ENCODE results near the gene C1RL.

Gene C1RL

GRCh38 chr12:7137908-7138307 is 28.9 kb upstream of the C1RL start:
- DNase-seq (ENCODE audit: low read depth), result no peak

DNA sequence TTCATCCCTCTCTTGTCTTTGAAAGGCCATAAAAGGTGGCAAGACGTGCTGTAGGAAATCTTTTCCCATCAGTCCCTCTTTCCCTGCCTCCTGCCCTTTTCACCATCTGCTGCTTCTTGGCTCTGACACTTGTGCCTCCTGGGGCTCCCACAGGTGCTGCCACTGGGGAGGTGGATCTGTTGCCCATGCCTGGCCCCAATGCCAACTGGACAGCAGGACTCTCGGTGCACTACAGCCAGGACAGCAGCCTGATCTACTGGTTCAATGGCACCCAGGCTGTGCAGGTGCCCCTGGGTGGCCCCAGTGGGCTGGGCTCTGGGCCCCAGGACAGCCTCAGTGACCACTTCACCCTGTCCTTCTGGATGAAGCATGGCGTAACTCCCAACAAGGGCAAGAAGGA is 27.7 kb upstream of the C1RL start:
- no peak for DNase-seq (ENCODE audit: low read depth)

DNA sequence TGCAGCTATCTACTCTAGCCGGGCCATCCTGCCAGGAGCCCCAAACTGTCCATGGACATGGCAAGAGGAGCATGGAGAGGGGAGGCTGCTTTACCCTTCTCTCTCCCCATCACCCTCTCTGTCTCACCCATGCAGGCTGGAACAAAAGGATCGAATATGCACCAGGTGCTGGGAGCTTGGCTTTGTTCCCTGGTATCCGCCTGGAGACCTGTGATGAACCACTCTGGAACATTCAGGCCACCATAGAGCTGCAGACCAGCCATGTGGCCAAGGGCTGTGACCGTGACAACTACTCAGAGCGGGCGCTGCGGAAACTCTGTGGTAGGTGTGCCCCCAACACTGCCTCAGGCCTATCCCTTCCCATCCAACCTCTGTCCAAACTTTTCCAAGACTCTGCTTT is 27.1 kb upstream of the C1RL start:
- no peak for DNase-seq (ENCODE audit: low read depth)

DNA sequence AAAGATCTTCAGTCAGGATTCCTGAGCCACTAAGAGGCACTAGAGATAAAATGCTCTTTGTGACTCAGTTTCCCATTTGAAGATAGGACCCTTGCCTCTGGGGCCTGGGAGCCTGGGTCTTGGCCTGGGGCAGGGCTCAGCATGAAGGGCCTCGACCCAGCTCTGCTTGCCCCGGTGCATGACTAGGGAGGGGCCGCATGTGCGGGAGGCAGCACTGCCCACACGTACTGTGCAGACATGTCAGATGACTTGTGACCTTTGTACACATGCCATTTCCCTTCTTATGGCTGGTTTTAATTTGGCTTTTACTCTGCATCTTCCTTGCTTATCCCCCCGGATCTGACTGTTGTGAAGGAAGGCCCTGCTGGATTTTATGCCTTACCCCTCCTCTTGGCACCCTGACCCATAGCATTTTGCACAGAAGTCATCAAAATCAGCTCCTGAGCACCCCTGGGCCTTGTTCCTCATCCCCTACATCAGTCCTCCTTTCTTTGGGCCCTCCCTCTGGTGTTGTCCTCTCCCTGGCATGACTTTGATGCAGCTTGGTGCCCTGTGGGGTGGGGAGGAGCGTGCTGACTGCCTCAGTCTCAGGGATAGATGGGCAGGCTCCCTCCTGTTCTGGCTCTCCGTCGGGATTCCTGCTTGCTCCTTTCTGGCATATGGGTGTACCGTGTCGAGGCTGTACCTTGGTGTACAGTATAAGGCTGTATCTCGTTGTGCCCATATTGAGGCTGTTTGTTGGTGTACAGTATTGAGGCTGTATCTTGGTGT is 25.6 kb upstream of the C1RL start:
- DNase-seq (ENCODE audit: low read depth), result no peak

DNA sequence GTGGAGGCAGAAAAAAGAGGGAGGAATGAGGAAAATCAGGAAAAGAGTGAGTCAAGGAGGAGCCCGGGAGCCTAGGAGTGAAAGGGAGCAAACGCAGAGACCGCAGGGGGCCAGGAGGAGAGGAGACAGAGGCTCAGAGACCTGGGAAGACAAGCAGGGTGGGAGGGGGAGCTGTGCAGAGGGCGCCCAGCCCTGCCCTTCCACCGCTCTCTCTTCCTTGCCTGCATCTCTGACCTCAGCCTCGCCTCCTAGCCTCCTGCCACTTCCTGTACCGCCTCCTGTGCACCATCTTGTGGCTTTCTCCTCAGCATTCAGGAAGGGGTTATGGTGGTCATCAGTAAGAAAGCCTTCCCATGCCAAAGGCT is 22.5 kb upstream of the C1RL start:
- no peak for DNase-seq (ENCODE audit: low read depth)

DNA sequence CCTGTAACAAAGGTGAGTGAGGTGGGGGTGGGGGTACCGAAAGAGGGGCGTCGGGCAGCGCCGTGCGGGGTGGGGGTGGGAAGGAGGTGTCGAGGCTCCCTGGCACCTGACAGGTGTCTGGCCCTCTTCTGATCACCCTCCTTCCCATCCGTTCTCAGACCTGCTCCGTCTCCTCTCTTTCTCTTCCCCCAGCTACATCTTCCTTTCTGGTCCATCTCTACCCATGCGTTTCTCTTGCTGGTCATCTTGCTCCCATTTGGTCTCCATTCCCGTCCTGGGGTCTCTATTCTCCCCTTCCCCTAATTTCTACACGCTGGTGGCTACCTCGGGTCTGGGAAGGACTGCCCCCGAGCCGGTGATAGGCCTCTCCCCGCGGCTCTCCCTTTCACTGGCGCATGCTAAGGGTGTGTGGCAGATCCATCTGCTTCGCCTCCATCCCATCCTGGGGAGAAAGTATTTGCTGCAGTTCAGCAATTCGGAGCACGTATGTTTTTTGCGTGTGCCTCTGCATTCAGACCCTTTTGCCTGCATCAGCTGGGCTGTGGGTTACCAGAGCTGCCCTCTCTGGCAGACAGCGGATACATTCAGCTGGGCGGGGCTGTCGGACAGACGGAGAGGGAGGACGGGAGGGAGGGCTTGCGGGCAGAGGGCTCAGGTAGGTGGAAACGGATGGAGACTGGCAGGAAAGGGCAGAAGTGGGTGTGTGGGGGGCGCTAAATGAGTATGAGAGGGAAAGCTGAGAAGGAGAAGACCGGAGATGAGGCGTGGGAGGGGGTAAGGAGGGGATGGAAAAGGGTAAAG is 21.9 kb upstream of the C1RL start:
- no peak for DNase-seq (ENCODE audit: low read depth)

- peak; percentile 86 for DNase-seq (ENCODE audit: low read depth)
Measured at GRCh38 chr12:7129872-7130691, 21.1 kb upstream of the C1RL start, which contains the start of gene CLSTN3. TSS of gene CLSTN3 (plus strand) at chr12:7130371. CDS start at chr12:7130649, 278 bp downstream.

DNA sequence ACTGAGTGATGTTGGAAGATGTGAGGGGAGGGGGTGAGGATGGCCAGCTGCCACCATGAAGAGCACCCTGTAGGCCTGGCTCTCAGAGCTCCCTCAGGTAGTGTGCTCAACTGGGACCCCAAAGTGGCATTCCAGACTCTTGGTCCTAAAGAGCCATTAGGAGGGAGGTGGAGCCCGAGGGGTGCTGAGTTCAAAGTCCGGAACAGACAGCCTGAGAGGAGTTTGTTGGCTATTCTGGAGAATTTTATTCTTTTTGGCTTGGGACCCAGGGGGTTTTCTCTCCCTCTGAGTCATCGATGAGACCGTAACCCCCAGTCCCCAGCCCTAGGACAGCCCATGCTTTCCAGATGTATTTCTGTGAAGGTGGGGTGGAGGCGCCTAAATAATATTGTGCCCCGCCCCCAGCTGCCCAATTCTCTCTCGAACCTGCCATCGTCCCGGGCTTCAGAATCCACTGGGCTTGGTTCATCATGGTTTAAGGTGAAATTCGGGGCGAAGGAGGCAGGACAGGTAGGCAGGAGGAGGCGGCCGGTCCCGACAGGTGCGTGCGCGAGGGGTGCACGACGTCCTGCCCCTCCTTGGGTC is 20.4 kb upstream of the C1RL start:
- no peak for DNase-seq (ENCODE audit: low read depth)

- no peak for DNase-seq (ENCODE audit: low read depth)
Measured at GRCh38 chr12:7128681-7129286, 19.8 kb upstream of the C1RL start, which contains the start of gene RBP5. TSS of gene RBP5 (minus strand) at chr12:7128889. CDS start at chr12:7128775, 114 bp downstream.

GRCh38 chr12:7127916-7128626 is 19.1 kb upstream of the C1RL start:
- no peak for DNase-seq (ENCODE audit: low read depth)

DNA sequence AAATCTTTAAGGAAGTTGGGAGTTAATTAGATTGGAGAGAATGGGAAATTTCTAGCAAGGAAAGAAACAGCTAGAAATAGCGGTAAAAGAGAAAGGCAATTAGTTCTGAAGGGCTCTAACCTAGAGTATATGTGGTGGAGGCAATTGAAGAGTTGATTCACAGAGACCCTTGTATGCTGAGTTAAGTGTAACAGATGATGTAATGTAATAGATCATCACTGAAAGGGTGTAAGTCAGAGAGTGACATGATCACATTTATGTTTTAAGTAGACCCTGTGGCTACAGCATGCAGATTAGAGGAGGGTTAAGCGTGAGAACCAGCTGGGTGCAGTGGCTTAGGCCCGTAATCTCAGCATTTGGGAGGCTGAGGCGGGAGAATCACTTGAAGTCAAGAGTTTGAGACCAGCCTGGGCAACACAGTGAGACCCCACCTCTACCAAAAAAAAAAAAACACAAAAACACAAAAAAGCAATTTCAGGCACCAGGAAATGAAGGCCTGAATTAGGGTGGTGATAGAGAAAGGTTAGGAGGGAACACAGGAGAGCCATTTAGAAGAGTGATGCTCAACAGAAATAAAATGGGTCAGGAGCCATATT is 16.7 kb upstream of the C1RL start:
- DNase-seq (ENCODE audit: low read depth), result no peak

GRCh38 chr12:7123806-7124522 is 14.9 kb upstream of the C1RL start:
- no peak for DNase-seq (ENCODE audit: low read depth)

DNA sequence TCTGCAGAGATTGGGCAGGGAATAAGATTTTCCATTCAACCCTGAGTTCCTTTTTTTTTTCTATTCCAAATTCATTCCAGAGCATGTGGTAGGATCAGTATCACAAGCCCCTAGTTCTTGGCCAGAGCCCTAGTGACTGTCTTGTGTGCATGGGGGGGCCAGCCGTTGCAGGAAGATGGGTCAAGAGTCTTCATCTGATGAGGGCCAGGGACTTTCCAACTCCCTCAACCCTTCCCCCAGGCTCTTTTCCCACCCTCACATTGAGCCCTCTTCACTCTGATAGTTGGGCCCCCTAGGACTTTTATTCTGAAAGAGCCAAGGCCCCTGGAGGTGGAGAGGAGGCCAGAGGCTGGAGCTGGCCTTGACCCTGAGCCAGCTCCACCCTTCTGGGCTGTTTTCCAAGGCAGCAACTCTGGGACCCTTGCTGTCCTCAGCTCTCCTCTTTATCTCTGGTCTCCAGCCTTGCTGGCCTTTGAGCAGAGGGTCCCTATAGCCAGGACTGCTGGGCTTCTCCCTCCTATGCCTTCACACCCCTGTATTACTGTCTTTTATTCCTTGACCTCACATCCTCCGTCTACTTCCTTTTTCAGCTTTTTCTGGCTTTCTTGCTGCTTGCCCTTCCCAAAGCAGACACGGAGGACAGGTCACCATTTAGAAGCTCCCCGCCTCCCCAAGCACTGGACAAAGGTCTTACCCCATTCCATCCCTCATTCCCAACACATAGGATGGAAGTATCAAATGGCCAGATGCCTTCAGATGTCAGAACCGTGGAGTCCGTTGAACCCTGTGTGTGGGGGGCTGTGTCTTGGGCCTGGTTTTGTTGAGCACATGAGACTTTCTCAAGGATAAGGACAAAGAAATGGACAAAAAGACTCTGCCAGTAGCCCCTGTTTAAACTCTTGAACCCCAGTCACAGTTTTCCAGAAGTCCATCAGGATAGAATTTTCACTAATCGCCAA is 14.1 kb upstream of the C1RL start:
- no peak for DNase-seq (ENCODE audit: low read depth)

DNA sequence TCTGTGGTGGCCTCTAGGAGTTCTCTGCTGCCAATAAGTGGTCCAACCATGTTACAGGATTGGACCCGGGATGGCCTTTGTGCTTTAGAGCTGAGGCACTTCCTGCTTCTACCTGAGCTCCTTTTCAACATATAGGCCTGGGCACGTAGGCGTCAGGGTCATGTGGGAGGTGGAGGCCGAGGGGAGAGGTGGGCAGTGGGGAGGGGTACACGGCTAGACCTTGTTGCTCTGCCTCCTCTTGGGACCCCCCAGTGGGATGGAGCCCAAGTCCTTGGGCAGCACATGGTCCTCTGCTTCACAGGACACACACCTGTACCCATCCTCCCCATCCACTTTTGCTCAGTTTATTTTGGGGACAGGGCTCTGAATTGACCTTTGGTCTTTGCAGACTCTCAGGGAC is 12.3 kb upstream of the C1RL start:
- DNase-seq (ENCODE audit: low read depth), result no peak

GRCh38 chr12:7120166-7120565 is 11.2 kb upstream of the C1RL start:
- DNase-seq (ENCODE audit: low read depth), result no peak

DNA sequence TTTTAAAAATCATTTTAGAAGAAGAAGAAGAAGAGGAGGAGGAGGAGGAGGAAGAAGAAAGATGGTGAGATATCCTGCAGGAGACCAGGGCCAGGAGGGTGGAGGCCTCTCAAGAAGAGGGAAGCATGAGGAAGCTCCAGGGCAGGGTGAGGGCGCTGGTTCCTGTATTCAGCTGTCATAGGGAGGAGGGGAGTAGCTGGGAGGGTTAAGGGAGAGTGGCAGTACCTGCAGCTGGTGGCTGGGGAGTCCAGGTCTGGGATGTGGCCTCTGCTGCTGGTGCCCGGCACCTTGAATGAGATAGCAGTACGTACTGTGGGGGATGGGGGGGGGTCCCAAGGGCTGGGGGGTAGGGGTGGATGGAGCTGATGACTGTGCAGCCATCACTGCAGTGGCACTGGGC is 9.9 kb upstream of the C1RL start:
- no peak for DNase-seq (ENCODE audit: low read depth)

DNA sequence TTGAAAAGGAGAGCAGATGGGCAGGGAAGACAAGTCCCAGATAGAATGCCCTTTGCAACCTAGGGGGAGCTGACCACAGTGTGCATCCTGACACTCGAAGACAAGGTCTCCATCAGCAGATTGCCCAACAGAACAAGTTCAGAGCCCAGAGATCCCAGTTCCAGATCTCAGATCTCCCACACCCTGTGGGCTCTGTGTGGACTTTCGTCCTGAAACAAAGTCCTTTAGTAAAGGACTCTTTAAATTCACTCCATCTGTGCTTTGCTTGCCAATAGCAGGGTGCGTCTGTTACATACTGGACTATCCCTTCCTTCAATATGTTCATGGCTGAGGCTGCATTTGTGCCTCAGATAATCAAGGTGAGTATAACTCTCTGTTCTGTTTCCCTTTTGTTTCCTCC is 8.7 kb upstream of the C1RL start:
- DNase-seq (ENCODE audit: low read depth), result no peak

- no peak for DNase-seq (ENCODE audit: low read depth)
Measured at GRCh38 chr12:7116916-7117315, 7.9 kb upstream of the C1RL start.

GRCh38 chr12:7116196-7116595 is 7.2 kb upstream of the C1RL start:
- no peak for DNase-seq (ENCODE audit: low read depth)
